ENCODE measurements around the gene TTC3. TPM values are rescaled to one million over a fixed set of nuclear protein-coding genes. Genes with fewer than 3 reads are reported as not detected.
"Not testable (repeated sequence)": the region's sequence is repeated elsewhere in the genome, so short reads cannot be mapped to it uniquely, and the experiment has no call there.

TTC3 gene
- total RNA-seq, 2 experiments from 2014 or later = 49.4 to 52.5 TPM

GRCh38 chr21:37043818-37044217 is 29.2 kb upstream of the TTC3 start:
- no peak for DNase-seq
- H3K27me3 Mint-ChIP-seq = peaks cover 14% of the 10 kb centered on the region
- peaks cover 15% of the 10 kb centered on the region for H3K4me1 Mint-ChIP-seq
- H3K27ac Mint-ChIP-seq = no peak overlapping the region
- H3K36me3 Mint-ChIP-seq (ENCODE audit: low read depth) = no peaks in the 10 kb centered on the region
- H3K4me3 Mint-ChIP-seq = no peak overlapping the region
- ChIA-PET CTCF (interaction anchor here (0.6 kb wide), 1 partner anchor 77 kb away, joined by 3 read pairs; no protein-coding TSS in a partner anchor), POLR2A (no interaction called here)
- H3K9me3 Mint-ChIP-seq = no peaks in the 10 kb centered on the region

GRCh38 chr21:37044643-37045042 is 28.4 kb upstream of the TTC3 start:
- CTCF ChIA-PET = no interaction called here
- Mint-ChIP-seq H3K27me3 (peaks cover 20% of the 10 kb centered on the region), H3K27ac (no peak overlapping the region), H3K9me3 (no peaks in the 10 kb centered on the region), H3K4me1 (peaks cover 15% of the 10 kb centered on the region), H3K36me3 (ENCODE audit: low read depth) (no peaks in the 10 kb centered on the region), H3K4me3 (no peak overlapping the region)
- POLR2A ChIA-PET = no interaction called here
- DNase-seq = no peak

- peak; percentile 54 for DNase-seq
Observed at GRCh38 chr21:37045149-37045548, 27.9 kb upstream of the TTC3 start.

GRCh38 chr21:37045556-37045955 is 27.5 kb upstream of the TTC3 start:
- peaks cover 21% of the 10 kb centered on the region for H3K27me3 Mint-ChIP-seq
- H3K4me3 Mint-ChIP-seq = no peak overlapping the region
- H3K36me3 Mint-ChIP-seq (ENCODE audit: low read depth) = no peaks in the 10 kb centered on the region
- ChIA-PET CTCF (no interaction called here), POLR2A (no interaction called here)
- no peak overlapping the region for H3K27ac Mint-ChIP-seq
- DNase-seq = no peak
- H3K9me3 Mint-ChIP-seq = no peaks in the 10 kb centered on the region
- peaks cover 15% of the 10 kb centered on the region for H3K4me1 Mint-ChIP-seq

More at GRCh38 chr21:37045149-37045548, 27.9 kb upstream of the TTC3 start:
- Mint-ChIP-seq H3K36me3 (ENCODE audit: low read depth) (no peaks in the 10 kb centered on the region), H3K27me3 (peaks cover 21% of the 10 kb centered on the region), H3K27ac (peak overlapping the region; percentile 1), H3K4me3 (no peak overlapping the region), H3K4me1 (peaks cover 15% of the 10 kb centered on the region), H3K9me3 (no peaks in the 10 kb centered on the region)
- CTCF ChIA-PET = no interaction called here
- POLR2A ChIA-PET = no interaction called here

GRCh38 chr21:37047079-37047478 is 26.0 kb upstream of the TTC3 start:
- CTCF ChIA-PET = no interaction called here
- POLR2A ChIA-PET = no interaction called here
- no peak overlapping the region for H3K27ac Mint-ChIP-seq
- no peaks in the 10 kb centered on the region for H3K9me3 Mint-ChIP-seq
- peaks cover 15% of the 10 kb centered on the region for H3K4me1 Mint-ChIP-seq
- no peak for DNase-seq
- no peak overlapping the region for H3K4me3 Mint-ChIP-seq
- H3K27me3 Mint-ChIP-seq = peaks cover 21% of the 10 kb centered on the region
- no peaks in the 10 kb centered on the region for H3K36me3 Mint-ChIP-seq (ENCODE audit: low read depth)

- H3K4me1 Mint-ChIP-seq = peaks cover 13% of the 10 kb centered on the region
- H3K4me3 Mint-ChIP-seq; CTCF ChIA-PET; H3K27ac Mint-ChIP-seq; DNase-seq; H3K9me3 Mint-ChIP-seq; POLR2A ChIA-PET; H3K36me3 Mint-ChIP-seq (ENCODE audit: low read depth): not testable (repeated sequence)
- H3K27me3 Mint-ChIP-seq = peaks cover 25% of the 10 kb centered on the region
Observed at GRCh38 chr21:37049741-37050140, 23.3 kb upstream of the TTC3 start.

GRCh38 chr21:37055271-37055855 is 17.7 kb upstream of the TTC3 start:
- Mint-ChIP-seq H3K9me3 (no peaks in the 10 kb centered on the region), H3K36me3 (ENCODE audit: low read depth) (no peaks in the 10 kb centered on the region), H3K4me1 (no peaks in the 10 kb centered on the region), H3K27me3 (peaks cover 3% of the 10 kb centered on the region), H3K27ac (no peak overlapping the region), H3K4me3 (no peak overlapping the region)
- DNase-seq = no peak
- ChIA-PET POLR2A (no interaction called here), CTCF (no interaction called here)

- ChIA-PET CTCF (no interaction called here), POLR2A (no interaction called here)
- peaks cover 4% of the 10 kb centered on the region for H3K4me1 Mint-ChIP-seq
- no peaks in the 10 kb centered on the region for H3K9me3 Mint-ChIP-seq
- no peak for DNase-seq
- peaks cover 3% of the 10 kb centered on the region for H3K27me3 Mint-ChIP-seq
- H3K27ac Mint-ChIP-seq = no peak overlapping the region
- H3K4me3 Mint-ChIP-seq = no peak overlapping the region
- H3K36me3 Mint-ChIP-seq (ENCODE audit: low read depth) = no peaks in the 10 kb centered on the region
Observed at GRCh38 chr21:37057614-37058013, 15.4 kb upstream of the TTC3 start.

- no peak overlapping the region for H3K27ac Mint-ChIP-seq
- POLR2A ChIA-PET = no interaction called here
- H3K4me3 Mint-ChIP-seq = no peak overlapping the region
- H3K27me3 Mint-ChIP-seq = peaks cover 3% of the 10 kb centered on the region
- H3K9me3 Mint-ChIP-seq = no peaks in the 10 kb centered on the region
- no peak for DNase-seq
- CTCF ChIA-PET = no interaction called here
- peaks cover 4% of the 10 kb centered on the region for H3K4me1 Mint-ChIP-seq
- H3K36me3 Mint-ChIP-seq (ENCODE audit: low read depth) = no peaks in the 10 kb centered on the region
Observed at GRCh38 chr21:37058261-37058660, 14.8 kb upstream of the TTC3 start.

GRCh38 chr21:37059181-37059580 is 13.9 kb upstream of the TTC3 start:
- H3K36me3 Mint-ChIP-seq (ENCODE audit: low read depth) = no peaks in the 10 kb centered on the region
- ChIA-PET CTCF (no interaction called here), POLR2A (no interaction called here)
- H3K27me3 Mint-ChIP-seq = no peaks in the 10 kb centered on the region
- DNase-seq = no peak
- H3K4me1 Mint-ChIP-seq = peaks cover 4% of the 10 kb centered on the region
- H3K27ac Mint-ChIP-seq = no peak overlapping the region
- H3K4me3 Mint-ChIP-seq = no peak overlapping the region
- no peaks in the 10 kb centered on the region for H3K9me3 Mint-ChIP-seq

GRCh38 chr21:37060296-37060695 is 12.8 kb upstream of the TTC3 start:
- Mint-ChIP-seq H3K36me3 (ENCODE audit: low read depth) (peaks cover 5% of the 10 kb centered on the region), H3K4me1 (peaks cover 4% of the 10 kb centered on the region), H3K27ac (no peak overlapping the region), H3K9me3 (no peaks in the 10 kb centered on the region), H3K4me3 (no peak overlapping the region), H3K27me3 (no peaks in the 10 kb centered on the region)
- POLR2A ChIA-PET = no interaction called here
- DNase-seq = no peak
- CTCF ChIA-PET = no interaction called here

- Mint-ChIP-seq H3K4me1 (peaks cover 4% of the 10 kb centered on the region), H3K27ac (no peak overlapping the region), H3K27me3 (no peaks in the 10 kb centered on the region), H3K36me3 (ENCODE audit: low read depth) (peaks cover 8% of the 10 kb centered on the region), H3K4me3 (no peak overlapping the region), H3K9me3 (no peaks in the 10 kb centered on the region)
- ChIA-PET POLR2A (no interaction called here), CTCF (no interaction called here)
- DNase-seq = no peak
Observed at GRCh38 chr21:37061926-37062592, 11.0 kb upstream of the TTC3 start.

GRCh38 chr21:37062593-37062935 is 10.5 kb upstream of the TTC3 start:
- Mint-ChIP-seq H3K36me3 (ENCODE audit: low read depth) (peaks cover 9% of the 10 kb centered on the region), H3K27me3 (no peaks in the 10 kb centered on the region), H3K27ac (no peak overlapping the region), H3K9me3 (no peaks in the 10 kb centered on the region), H3K4me1 (peaks cover 4% of the 10 kb centered on the region), H3K4me3 (no peak overlapping the region)
- CTCF ChIA-PET = no interaction called here
- DNase-seq = no peak
- POLR2A ChIA-PET = no interaction called here

GRCh38 chr21:37063433-37063832 is 9.6 kb upstream of the TTC3 start:
- H3K27ac Mint-ChIP-seq = no peak overlapping the region
- no peak overlapping the region for H3K4me3 Mint-ChIP-seq
- POLR2A ChIA-PET = no interaction called here
- CTCF ChIA-PET = no interaction called here
- no peaks in the 10 kb centered on the region for H3K27me3 Mint-ChIP-seq
- H3K4me1 Mint-ChIP-seq = peaks cover 4% of the 10 kb centered on the region
- peaks cover 13% of the 10 kb centered on the region for H3K36me3 Mint-ChIP-seq (ENCODE audit: low read depth)
- DNase-seq = no peak
- no peaks in the 10 kb centered on the region for H3K9me3 Mint-ChIP-seq
